Tibial nerve (tissue), 4 donors: ENCODE data around the gene STOX2.

Source experiments
- EP300 ChIP-seq, 2 donors: sonication (generic); formaldehyde crosslinking; IDR thresholded peaks; one replicate each; pipeline ENCODE4 v1.6.1; 2017; ENCODE audit warnings: antibody characterized with exemption in 2 of 2, mild to moderate bottlenecking in 1 of 2
- POLR2A ChIP-seq, 2 donors: fragments of 450-650 bp; IDR thresholded peaks; one replicate each; pipeline ENCODE4 v1.6.1; 2017; ENCODE audit warnings: antibody characterized with exemption in 2 of 2, mild to moderate bottlenecking in 2 of 2, moderate library complexity in 2 of 2
- TF ChIP-seq, protein P1 (sequence below), 5 experiments: fragments of 200-600 bp in 3 of 5; fragments of 450-650 bp in 2 of 5; sonication (generic) in 3 of 5; IDR thresholded peaks; one replicate each; pipeline ENCODE4 v1.5.1; 2016 to 2019; ENCODE audit warnings: antibody characterized with exemption in 5 of 5, mild to moderate bottlenecking in 3 of 5, moderate library complexity in 2 of 5

DNA sequence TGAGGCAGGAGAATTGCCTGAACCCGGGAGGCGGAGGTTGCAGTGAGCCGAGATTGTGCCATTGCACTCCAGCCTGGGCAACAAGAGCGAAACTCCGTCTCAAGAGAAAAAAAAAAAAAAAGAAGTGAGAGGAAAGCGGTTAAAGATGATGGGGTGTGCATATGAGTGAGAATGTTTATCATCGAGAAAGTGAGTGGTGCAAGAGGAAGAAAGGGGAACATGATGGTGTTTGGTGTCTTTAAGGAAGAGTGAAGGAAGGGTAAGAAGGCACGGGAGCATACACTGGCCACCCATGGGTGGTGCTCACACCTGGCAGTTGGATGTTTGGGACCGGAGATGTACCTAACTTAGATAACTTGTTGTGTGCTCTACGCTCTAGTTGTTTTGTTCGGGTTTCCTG lies 62.2 kb downstream of the STOX2 start:
- TF ChIP-seq, protein P1, sequence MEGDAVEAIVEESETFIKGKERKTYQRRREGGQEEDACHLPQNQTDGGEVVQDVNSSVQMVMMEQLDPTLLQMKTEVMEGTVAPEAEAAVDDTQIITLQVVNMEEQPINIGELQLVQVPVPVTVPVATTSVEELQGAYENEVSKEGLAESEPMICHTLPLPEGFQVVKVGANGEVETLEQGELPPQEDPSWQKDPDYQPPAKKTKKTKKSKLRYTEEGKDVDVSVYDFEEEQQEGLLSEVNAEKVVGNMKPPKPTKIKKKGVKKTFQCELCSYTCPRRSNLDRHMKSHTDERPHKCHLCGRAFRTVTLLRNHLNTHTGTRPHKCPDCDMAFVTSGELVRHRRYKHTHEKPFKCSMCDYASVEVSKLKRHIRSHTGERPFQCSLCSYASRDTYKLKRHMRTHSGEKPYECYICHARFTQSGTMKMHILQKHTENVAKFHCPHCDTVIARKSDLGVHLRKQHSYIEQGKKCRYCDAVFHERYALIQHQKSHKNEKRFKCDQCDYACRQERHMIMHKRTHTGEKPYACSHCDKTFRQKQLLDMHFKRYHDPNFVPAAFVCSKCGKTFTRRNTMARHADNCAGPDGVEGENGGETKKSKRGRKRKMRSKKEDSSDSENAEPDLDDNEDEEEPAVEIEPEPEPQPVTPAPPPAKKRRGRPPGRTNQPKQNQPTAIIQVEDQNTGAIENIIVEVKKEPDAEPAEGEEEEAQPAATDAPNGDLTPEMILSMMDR (IDR thresholded peaks at IDR 0.05) = no peak
- no peak for TF ChIP-seq POLR2A (IDR thresholded peaks at IDR 0.05)
- no peak for TF ChIP-seq EP300 (IDR thresholded peaks at IDR 0.05)
